ENCODE results near the gene AMPD1.

Gene AMPD1

DNA sequence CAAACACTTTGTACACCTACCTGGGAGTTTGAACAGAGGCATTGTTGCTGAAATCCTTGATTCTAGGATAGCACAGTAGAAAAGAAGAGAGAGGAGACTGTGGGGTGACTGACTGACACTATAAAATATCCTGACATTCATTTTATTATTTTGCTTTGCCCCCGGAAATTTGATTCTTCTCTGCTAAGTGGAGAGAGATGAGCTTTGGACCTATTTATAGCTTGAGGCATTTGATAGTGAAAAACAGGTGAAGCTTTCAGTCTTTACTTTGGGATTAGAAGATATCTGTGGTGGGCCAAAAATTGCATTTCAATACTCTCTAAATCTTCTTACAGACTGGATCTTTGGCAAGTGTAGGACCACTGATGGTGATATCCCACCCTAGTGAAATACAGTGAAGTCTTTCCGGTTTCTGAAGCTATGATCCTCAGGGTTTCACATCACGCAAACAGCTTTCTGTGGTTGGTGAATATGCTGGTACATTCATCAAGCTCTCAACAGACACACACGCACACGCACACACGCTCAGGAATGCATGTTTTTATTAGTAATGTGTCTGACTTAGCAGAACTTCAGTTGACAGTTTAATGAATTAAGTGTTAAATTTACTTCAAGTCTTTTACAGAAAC is at the start of gene AMPD1:
TSS of gene AMPD1 (minus strand) at position 117 of the 629 bp plus-strand sequence. CDS start at position 42, 75 bp downstream.
- DNase-seq (ENCODE audit: low read depth in 2 of 3, low spot score in 2 of 3) = no peak

DNA sequence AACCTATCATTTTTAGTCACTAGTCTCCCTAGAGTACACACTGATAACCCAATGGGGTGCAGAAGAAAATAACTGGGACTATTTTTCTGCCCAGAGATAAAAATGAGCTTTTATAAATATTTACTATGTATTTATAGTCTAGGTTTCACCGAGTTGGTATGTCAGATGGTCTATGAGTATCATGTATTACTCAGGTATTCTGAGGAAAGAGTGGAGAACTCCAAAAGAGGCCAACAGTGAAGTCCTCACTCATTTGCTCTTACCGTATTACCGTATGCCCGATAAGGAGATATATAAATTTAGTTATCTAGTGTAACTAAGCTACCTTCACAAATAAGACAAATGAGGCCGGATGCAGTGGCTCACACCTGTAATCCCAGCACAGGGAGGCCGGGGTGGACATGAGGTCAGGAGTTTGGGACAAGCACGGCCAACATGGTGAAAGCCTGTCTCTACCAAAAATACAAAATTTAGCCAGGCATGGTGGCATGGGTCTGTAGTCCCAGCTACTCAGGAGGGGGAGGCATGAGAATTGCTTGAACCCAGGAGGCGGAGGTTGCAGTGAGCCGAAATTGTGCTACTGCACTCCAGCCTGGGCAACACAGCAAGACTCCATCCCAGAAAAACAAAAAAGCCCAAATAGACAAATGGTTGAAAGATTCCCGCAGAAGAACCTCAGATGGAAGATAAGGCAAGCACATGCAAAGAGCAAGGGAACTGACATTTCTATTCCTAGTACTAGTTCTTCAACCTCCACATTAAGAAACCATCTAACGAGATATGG is 46.8 kb upstream of the AMPD1 start:
- DNase-seq (ENCODE audit: low read depth in 2 of 3, low spot score in 2 of 3) = no peak

DNA sequence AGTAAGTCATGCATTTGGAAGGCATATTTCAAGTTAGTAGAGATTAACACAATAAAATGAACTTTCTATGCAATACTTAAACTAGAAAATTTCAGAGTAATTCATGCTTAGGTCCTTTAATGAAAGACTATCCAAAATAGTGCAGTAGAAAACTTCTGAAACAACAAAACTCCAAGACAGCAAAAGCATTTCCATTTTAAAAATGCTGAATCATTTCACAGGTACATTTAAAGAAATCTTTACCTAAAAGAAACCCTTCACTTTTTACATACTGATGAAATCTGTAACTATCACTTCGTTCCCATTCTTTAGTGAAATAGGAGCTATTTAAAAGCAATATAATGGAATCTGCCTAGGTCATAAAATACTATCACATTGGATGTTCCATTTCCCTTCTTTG is 45.0 kb upstream of the AMPD1 start:
- DNase-seq (ENCODE audit: low read depth in 2 of 3, low spot score in 2 of 3) = no peak

DNA sequence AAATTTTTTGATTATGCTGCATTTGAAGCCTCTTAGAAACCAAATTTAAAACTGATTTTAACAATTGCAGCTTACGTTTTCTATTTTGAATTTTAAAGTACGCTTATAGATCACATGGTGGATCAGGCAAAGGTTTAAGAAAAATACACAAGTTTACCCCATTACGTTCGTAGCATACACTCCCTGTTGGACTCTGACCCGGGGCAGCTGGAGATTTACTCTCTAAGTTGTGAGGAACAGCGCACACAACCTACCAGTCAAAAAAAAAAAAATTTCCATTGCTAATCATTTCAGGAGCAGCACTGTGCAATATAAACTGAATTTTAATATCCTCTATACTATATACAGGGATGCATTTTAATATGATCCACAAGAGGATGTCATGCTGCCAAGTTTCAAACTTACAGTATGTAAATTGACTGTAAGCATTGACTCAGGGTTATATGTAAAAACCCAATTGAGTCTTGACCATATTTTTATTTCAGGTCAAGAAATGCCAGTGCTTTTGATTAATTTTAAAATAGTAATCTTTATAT is 42.0 kb upstream of the AMPD1 start:
- no peak for DNase-seq (ENCODE audit: low read depth in 2 of 3, low spot score in 2 of 3)

DNA sequence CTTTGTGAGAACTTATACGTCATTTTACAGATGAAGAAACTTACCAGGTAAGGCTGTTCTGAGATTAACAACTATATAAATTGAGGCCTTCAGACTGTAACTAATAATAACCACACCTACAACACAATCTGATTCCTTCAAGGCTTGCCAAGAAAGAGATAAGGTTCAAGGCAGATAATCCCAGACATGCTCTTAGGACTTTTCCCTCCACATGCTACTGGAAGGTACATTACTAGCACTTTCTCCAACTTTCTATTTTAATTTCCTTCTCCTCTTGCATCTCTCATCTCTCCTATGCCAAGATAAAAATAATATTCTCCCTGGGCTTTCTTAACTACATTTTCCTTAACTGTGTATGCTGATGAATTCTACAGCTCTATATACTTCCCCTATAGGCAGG is 40.1 kb upstream of the AMPD1 start:
- no peak for DNase-seq (ENCODE audit: low read depth in 2 of 3, low spot score in 2 of 3)

DNA sequence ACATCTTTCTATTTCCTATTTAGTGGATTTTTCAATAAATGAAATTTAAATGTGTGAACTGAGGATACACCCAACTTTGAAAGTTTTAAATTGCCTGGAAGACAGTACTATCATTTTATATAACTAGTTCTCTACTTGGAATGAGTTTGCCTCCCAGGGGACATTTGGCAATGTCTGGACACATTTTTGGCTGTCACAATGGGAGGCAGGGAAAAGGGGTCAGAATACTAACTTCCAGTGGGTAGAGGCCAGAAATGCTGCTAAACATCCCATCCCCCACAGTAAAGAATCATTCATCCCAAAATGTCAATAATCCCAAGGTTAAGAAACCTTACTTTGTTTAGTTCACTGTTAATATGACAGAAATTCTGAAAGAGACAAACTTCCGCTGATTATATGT is 34.4 kb upstream of the AMPD1 start:
- no peak for DNase-seq (ENCODE audit: low read depth in 2 of 3, low spot score in 2 of 3)

DNA sequence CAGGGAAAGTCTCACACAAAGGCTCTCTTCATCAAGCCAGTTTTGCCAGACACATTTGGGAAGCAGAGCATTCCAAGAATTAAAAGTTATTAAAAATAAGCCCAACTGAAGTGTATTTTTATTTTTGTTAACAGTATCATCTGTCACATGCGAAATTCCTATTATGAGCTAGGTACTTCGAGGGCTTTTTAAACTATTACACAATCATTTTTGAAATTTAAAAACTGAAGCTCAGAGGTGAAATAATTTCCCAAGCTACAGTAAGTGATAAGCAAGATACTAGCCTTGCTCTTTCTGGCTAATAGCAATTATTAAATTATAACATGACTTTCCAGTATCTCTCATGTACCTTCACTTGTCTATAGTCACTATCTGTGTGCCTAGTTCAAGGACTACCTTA is 33.2 kb upstream of the AMPD1 start:
- no peak for DNase-seq (ENCODE audit: low read depth in 2 of 3, low spot score in 2 of 3)

DNA sequence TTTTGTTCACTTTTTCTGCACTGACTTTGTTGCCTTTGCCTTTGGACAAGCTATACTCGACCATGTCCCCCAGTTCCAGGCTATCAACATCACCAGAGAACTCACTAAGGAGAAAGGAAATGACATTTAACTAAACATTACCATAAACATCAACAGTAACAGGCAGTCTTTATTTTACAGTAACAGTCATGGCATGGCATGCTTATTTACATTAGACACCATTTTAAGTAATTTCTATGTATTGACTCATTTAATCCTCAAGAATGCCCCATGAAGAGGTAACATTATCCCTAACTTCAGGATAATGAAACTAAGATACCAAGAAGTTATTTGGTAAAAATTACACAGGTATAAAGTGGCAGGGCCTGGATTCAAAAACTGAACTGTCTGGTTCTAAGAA is 29.9 kb upstream of the AMPD1 start:
- DNase-seq (ENCODE audit: low read depth in 2 of 3, low spot score in 2 of 3) = no peak

DNA sequence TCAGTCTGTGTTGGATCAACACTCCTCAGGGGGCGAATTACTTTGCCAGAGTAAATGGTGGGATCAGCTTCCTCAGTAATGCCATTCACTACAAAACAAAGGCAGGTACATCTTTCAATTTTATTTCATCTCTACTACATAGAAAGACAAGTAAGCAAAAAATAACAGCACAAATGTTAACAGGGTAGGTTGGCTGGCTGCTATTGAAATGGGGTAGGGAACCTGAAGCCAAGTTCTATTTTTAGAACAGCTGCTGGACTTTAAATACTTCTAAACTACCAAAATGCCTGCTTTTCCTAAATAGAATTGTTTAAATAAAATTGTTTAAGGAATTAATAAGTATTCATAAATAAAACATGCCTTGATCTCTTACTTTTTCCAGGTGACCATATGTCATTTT is 28.6 kb upstream of the AMPD1 start:
- DNase-seq (ENCODE audit: low read depth in 2 of 3, low spot score in 2 of 3) = no peak

DNA sequence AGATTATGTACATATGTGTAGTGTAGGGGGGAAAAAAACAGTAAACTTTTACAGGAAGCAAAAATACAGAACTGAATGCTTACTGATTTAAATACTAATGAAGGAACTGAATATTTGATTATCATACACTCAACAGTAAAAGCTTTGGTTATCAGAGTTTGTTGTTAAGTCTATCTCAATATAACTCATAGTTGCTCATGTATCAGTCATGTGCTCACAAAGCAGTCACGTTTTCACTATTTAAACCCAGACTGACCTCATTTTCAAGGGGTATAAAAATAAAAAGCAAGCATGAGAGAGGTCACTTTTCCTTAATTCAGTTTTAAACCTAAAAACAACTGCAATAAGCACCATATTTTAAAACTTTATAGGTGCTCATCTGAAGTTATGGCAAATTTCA is 28.1 kb upstream of the AMPD1 start:
- no peak for DNase-seq (ENCODE audit: low read depth in 2 of 3, low spot score in 2 of 3)

DNA sequence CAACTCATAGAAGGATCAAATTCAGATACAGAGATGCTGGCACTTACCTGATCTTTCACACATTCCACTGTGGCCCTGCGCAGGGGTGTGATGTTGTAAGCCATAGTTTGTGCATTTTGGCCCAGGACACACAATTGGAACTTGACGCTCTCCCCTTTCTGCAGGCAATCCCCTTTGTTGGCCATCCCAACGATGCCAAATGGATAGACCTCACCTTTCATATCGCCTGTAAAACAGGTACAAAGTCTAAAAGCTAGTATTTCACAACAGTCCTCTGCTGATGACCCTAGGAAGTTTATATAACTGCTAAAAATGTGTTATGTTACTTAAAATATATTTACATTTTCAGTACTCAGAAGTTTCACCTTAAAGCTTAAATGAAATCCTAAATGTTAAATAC is 25.1 kb upstream of the AMPD1 start:
- DNase-seq (ENCODE audit: low read depth in 2 of 3, low spot score in 2 of 3) = no peak

DNA sequence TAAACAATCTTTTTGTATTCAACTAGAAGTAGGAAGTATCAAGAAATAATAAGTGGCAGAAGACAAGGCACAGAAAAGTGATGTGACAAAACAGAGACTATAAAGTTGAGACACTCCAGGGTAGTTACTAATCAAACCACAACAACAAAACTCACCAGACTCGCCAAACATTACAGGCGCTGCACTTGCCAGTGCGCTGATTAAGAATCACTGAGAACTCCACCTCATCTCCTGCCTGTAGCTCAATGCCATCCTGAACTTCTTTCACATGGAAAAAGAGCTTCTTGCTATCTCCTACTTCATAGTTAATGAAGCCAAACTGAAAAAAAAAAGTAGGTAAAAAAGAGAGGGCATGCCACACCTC is 24.1 kb upstream of the AMPD1 start:
- DNase-seq (ENCODE audit: low read depth in 2 of 3, low spot score in 2 of 3) = no peak

DNA sequence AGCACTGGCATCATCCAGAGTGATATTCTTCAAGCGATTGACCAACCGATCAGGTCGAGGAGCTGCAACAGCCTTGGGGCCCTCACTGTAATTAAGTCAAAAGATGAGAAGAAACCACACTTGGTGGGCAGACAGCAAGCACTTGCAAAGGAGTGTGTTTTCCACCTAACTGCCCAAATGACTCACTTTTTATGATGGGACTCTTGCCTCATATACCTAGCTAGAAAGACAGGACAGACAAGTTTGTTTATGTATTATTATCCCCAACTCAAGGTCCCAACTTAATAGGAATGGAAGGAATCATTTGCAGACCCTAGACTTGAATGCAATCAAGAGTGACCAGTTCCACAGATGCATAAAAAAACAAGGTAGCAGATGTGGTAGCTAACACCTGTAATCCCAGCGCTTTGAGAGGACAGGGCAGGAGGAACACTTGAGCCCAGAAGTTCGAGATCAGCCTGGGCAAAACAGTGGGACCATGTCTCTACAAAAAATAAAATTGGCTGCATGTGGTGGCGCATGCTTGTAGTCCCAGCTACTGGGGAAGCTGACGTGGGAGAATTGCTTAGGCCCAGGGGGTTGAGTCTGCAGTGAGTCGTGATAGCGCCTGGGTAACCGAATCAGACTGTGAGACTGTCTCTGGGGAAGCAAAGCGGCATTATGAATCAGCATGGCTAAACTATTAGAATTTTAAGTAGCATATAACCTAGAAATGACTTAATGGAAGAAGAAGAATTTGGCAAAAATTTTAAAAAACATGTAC is 23.5 kb upstream of the AMPD1 start:
- DNase-seq (ENCODE audit: low read depth in 2 of 3, low spot score in 2 of 3) = no peak

DNA sequence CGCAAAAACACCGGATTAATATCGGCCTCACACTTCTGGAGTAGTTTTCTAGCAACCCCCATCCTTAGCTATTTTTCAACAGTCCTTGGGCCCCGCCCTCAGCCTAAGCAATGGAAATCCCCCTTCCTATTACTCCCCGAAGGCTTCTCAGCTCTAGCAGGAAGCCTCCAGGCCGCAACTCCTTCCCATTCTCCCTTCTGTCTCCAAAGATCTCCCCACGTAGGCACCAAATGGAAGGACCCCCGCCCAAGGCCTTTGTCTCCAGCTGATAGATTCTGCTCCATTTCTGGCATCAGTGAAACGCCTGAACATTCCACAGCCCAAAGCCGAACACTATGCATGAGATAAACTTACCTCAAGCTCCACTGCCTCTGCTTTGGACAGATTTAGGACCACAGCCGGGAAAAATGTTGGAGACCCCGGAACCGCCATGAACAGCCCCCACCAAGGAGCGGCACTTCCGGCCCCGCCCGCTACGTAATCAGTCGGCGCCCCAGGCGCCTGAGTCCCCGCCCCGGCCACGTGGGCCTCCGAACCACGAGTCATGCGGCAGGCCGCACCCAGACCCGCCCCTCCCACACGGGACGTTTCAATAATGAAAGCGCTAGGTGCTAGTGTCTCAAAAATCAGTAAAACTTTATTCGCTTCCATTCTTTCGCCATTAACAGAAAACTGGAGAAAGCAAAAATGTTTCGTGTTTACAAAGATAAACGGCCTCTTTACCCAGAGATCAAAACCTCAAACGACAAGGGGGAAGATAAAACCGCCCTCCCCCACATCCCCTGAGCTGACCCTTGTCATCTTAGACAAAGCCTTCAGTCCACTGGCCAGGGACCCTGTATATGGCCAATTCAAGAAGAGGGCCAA is 21.2 kb upstream of the AMPD1 start, which contains the start of gene NRAS:
TSS of gene NRAS (minus strand) at position 468 of the 867 bp plus-strand sequence. CDS start 611 bp downstream, outside the sequence.
- DNase-seq (ENCODE audit: low read depth in 2 of 3, low spot score in 2 of 3) = peak; percentile 86 to 92 (median 91)

DNA sequence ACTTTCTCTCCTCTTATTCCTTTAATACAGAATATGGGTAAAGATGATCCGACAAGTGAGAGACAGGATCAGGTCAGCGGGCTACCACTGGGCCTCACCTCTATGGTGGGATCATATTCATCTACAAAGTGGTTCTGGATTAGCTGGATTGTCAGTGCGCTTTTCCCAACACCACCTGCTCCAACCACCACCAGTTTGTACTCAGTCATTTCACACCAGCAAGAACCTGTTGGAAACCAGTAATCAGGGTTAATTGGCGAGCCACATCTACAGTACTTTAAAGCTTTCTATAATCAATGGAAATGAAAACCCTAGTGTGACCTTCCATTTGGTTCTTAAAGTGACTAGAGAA is 20.6 kb upstream of the AMPD1 start:
- DNase-seq (ENCODE audit: low read depth in 2 of 3, low spot score in 2 of 3) = no peak

DNA sequence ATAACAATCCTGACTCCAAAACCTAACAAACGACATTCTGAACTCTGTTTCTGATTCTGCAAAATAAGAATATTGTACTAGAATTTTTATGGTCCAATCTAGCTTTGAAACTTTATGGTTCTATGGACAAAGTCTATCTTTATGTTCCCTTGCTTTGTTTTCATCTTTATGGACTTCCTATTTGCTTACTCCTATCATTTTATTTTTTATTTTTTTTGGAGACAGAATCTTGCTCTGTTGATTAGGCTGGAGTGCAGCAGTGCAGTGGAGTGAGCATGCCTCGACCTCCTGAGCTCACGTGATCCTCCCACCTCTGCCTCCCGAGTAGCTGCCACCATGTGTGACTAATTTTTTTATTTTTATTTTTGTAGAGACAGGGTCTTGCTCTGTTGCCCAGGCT is 17.6 kb upstream of the AMPD1 start:
- DNase-seq (ENCODE audit: low read depth in 2 of 3, low spot score in 2 of 3) = no peak

DNA sequence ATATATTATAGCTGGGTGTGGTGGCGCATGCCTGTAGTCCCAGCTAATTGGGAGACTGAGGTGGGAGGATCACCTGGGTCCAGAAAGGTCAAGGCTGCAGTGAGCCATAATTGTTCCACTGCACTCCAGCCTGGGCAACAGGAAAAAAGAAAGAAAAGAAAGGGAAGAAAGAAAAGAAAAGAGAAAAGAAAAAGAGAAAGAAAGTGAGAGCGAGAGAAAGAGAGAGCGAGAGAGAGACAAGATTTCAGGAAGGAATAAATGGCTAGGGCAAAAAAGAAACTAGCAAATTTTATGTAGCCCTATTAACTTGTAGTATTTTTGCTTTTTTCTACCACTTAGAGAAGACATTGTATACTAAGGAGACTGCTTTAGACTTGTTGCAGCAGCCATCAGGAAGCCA is 15.0 kb upstream of the AMPD1 start:
- DNase-seq (ENCODE audit: low read depth in 2 of 3, low spot score in 2 of 3) = no peak

DNA sequence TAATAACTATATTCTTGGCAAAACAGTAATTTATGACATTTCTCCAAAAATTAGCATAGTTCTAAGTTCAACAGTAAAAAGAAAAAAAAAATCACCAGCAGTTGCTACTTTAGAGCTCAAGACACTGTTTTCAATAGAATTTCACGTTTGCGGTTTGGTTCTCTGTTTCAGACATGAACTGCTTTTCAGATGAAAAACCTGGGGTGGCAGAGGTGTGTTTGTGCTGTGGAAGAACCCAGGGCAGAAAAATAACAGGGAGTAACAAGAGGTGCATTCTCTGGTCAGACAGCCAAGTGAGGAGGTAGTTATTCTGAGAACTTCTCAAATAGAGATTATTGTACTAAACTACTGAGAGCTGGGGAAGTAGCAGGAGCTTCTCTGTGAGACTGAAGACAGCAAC is 12.3 kb upstream of the AMPD1 start:
- no peak for DNase-seq (ENCODE audit: low read depth in 2 of 3, low spot score in 2 of 3)

DNA sequence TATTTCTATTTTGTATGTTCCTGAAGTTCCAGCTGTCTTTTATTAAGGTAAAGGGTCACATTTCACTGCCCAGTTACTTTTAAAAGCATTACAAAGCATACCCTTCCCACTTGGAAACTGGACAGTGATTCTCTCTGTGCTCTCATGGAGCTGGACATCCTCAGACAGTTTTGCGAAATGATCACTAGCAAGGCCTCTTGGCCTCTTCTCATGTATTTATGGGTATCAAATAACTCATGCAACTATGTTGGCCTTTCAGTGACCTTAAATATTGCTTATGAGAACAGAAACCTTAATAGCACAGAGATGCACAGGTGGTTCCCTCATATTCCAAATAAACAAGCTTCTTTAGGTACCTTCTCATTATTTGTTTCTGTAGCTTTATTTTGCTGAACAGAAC is 7.9 kb upstream of the AMPD1 start:
- DNase-seq (ENCODE audit: low read depth in 2 of 3, low spot score in 2 of 3) = no peak

DNA sequence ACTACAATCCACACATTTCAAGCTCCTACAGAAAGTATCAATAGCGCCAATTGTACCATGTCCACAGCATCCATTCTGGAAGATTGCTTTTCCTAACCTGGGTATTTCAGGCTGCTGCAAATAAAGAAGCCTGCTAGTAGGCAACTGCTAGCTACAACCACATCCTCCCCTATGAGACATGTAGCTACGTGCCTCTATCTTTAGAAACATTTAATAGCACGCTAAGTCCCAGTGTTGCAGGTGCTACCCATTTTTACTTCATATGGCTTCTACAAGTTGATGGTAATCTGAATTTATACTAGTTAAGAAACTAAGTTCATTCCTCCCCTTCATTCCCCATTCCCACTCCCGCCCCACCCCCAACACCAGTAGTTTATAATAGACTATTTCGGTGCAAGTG is 7.4 kb upstream of the AMPD1 start:
- no peak for DNase-seq (ENCODE audit: low read depth in 2 of 3, low spot score in 2 of 3)

DNA sequence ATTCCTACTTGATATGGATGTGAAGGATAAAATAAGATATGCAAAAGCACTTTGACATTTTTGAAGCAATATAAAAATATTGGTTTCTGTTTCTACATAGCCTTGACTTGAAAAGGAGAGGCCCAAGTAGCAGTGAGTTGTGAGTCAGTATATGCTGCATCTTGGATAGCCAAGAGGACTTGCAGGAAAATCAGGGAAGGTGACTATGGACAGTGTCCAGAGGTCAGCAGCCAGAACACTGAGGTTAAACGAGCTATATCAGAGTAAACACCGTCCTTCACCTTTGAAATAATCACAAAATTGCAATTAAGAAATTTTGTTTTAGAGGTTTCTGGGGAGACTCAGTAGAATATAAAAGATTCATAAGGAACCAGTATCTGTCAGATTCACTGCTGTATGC is 6.6 kb upstream of the AMPD1 start:
- no peak for DNase-seq (ENCODE audit: low read depth in 2 of 3, low spot score in 2 of 3)

All from activated CD8-positive, alpha-beta memory T cell treated with anti-CD3 and anti-CD28 coated beads for 48 hours (primary cell).